ENCODE data around the gene AKAP14.
"Not testable (repeated sequence)": the region's sequence is repeated elsewhere in the genome, so short reads cannot be mapped to it uniquely, and the experiment has no call there.

Gene AKAP14

DNA sequence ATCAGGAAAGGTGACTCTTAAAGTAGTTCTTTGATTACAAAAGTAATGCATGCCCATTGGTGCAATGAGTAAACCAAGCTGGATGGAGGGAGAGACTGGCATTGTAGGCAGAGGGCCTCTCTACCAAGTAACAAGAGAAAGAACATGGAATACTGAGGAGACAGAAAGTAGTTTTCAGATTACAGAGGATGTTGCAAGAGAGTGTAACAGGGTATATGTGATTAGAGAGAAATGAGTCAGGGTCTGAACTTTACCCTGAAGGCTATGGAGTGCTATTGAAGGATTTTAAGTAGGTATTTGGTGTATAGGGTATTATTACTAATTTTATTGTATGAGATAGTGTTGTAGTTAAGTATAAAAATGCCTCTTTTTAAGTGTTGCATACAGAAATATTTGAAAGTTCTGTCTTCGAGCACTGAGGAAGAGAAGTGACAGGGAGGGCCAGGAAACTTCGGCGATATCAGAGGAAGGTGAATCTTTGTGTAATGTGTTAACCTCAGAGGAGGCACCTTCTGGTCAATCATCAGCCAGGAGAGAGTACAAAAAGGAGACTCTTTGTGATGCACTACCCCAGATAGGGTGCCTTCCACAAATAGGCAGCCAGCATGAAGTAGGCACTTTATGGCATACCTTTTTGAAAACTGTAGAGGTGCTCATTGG, 39.7 kb downstream of the AKAP14 start:
- no peak for DNase-seq

- no peak for DNase-seq
These were observed 45.6 kb downstream of the AKAP14 start for GRCh38 chrX:119941336-119941735.

GRCh38 chrX:119942173-119942819, 46.6 kb downstream of the AKAP14 start:
- no peak for DNase-seq

- no peak for DNase-seq
These were observed 47.1 kb downstream of the AKAP14 start for GRCh38 chrX:119942831-119943184.

DNA sequence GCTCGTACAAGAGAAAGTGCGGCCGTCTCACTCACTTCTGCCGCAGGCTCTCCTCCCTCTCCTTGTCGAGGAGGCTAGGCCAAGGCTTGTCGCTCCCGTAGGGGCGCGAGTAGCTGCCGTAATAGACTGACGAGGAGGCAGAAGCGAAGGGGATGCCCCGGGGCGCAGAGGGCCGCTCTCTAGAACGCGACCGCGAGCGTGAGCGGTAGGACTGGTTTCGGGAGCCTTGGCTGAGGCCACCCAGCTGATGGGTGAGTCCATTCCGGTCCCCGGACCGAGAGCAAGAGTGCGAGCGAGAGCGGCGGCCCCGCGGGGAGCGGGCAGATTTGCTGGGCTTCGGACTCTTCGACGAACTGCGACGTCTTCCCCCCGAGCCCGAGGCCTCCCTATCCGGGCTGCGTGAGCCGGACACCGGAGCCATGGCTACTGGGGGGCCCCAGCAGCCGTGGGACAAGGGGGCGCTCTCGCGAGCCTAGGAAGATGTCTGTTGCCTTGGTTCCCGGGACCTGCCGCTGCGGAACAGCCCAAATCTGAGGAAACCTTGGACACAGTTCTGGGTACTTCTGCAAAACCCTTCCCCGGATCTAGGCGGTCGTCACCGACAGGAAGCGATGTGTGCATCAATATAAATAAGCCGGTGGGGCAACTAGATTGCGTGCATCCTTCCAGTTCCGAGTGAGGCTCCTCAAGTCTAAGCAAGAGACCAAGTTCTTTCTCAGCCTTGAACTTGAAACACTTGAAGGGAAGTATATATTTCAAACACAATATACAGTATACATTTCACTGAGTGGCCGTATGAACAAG, 47.7 kb downstream of the AKAP14 start, which contains the start of gene NKAP:
Gene NKAP, minus strand, starts transcription at position 567 of the 804 bp plus-strand sequence. Its CDS starts 146 bp downstream, at position 421.
- DNase-seq = peak; percentile 79

- no peak for DNase-seq
These were observed 49.8 kb downstream of the AKAP14 start for GRCh38 chrX:119945481-119945880.

DNA sequence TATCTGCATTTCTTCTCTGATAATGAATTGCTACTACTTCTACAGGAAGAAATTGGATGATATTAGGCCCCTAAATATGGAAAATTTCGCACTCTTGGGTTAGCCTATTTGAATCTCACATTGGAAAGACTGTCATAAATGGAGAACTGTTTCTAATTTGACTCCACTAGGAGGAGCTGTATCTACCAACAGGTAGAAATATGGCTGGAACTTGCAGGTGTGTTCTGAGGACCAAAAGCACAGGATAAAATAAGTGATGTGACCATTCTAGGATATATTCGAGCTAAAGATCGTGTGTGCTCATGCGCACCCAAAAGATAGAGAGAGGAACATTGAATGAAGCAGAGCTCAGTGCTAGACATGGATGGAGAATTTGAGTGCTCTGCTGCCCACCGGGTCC, 52.7 kb downstream of the AKAP14 start:
- no peak for DNase-seq

DNA sequence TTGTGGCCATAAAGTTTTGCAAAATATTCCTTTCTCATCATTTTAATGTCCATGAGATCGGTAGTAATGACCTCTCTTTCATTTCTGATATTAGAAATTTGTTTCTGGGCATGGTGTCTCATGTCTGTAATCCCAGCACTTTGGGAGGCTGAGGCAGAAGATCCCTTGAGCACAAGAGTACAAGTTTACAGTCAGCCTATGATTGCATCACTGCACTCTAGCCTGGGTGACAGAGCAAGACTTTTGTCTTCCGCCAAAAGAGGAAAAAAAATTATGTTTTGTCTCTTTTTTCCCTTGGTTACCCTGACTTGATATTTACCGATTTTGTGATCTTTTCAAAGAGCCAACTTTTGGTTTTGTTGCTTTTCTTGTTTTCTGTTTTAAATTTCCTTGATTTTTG, 58.7 kb downstream of the AKAP14 start:
- no peak for DNase-seq

GRCh38 chrX:119955807-119956570, 60.3 kb downstream of the AKAP14 start:
- not testable (repeated sequence) for DNase-seq

DNA sequence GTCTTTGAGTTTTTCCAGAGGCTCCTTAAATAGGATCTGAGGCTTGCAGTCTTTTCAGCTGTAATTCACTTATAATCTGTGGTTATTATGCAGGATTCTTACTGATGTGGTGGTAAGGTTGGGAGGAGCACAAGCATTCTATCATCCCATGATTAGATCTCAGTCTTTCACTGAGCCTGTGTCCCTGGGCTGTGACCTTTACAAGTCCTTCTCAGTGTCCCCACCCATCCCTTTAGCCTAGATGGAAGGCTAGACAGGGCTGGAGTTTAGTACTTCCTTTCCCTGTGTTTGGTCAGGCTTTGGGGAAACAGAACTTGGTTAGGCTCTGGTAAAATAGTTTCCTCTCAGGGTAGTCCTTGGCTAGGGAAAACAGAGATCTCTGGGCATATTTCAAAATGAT, 64.9 kb downstream of the AKAP14 start:
- DNase-seq = no peak

DNA sequence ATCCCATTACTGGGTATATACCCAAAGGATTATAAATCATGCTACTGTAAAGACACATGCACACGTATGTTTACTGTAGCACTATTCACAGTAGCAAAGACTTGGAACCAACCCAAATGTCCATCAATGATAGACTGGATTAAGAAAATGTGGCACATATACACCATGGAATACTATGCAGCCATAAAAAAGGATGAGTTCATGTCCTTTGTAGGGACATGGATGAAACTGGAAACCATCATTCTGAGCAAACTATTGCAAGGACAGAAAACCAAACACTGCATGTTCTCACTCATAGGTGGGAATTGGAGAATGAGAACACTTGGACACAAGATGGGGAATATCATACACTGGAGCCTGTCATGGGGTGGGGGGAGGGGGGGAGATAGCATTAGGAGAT, 71.1 kb downstream of the AKAP14 start:
- DNase-seq = not testable (repeated sequence)

All from DMS153 (cell line).